ENCODE data around the gene OLAH. TPM values are rescaled to one million over a fixed set of nuclear protein-coding genes. Genes with fewer than 3 reads are reported as not detected.

Gene OLAH
- total and polyA plus RNA-seq, 10 donors: 0.80 to 17.5 (median 3.5) TPM; not detected in 1

- DNase-seq: no peak
- peaks cover 0 to 4% (median 0%) of the 10 kb centered on the region in 7 donors for H3K27me3 ChIP-seq (replicated peaks in 1 of 7)
- no peak overlapping the region for H3K4me3 ChIP-seq
- no peak overlapping the region for H3K27ac ChIP-seq
- no peaks in the 10 kb centered on the region for H3K9me3 ChIP-seq
- TF ChIP-seq POLR2AphosphoS5 (IDR thresholded peaks at IDR 0.05): no peak
- TF ChIP-seq CTCF (IDR thresholded peaks at IDR 0.05 in 8 of 11, conservative IDR thresholded peaks at IDR 0.05 in 3 of 11): no peak
- TF ChIP-seq POLR2A (IDR thresholded peaks at IDR 0.05): no peak
- WGBS, 5 donors: 91 to 97% (median 94%) methylated on average over 7 of the region's 7 CpGs
- H3K36me3 ChIP-seq: peaks cover 0 to 5% (median 0%) of the 10 kb centered on the region in 6 donors
- H3K4me1 ChIP-seq: no peaks in the 10 kb centered on the region
- intact Hi-C loops (cut with DNase I; ENCODE audit: low total_unique reads): no loop called here
Observed at GRCh38 chr10:15052121-15052520, 8.4 kb downstream of the OLAH start.

GRCh38 chr10:15053061-15053460 is 9.3 kb downstream of the OLAH start:
- TF ChIP-seq POLR2A (IDR thresholded peaks at IDR 0.05) (no peak), POLR2AphosphoS5 (IDR thresholded peaks at IDR 0.05) (no peak), CTCF (IDR thresholded peaks at IDR 0.05 in 8 of 11, conservative IDR thresholded peaks at IDR 0.05 in 3 of 11) (no peak)
- Histone ChIP-seq H3K4me3 (no peak overlapping the region), H3K9me3 (no peaks in the 10 kb centered on the region), H3K27ac (no peak overlapping the region), H3K27me3 (replicated peaks in 1 of 7) (peaks cover 0 to 10% (median 0%) of the 10 kb centered on the region in 7 donors), H3K4me1 (no peaks in the 10 kb centered on the region), H3K36me3 (peaks cover 0 to 5% (median 0%) of the 10 kb centered on the region in 6 donors)
- WGBS, 5 donors: 81 to 95% (median 89%) methylated on average over 3 of the region's 3 CpGs
- no peak for DNase-seq
- intact Hi-C loops (cut with DNase I; ENCODE audit: low total_unique reads): no loop called here

GRCh38 chr10:15058689-15059088 is 14.9 kb downstream of the OLAH start:
- H3K4me3 ChIP-seq: no peak overlapping the region
- 16 to 30% (median 26%) methylated on average over 1 of the region's 1 CpG for WGBS, 5 donors
- no peak for DNase-seq

GRCh38 chr10:15059914-15060313 is 16.2 kb downstream of the OLAH start:
- H3K9me3 ChIP-seq: peaks cover 0 to 22% (median 18%) of the 10 kb centered on the region in 8 donors
- no peak for TF ChIP-seq POLR2AphosphoS5 (IDR thresholded peaks at IDR 0.05)
- TF ChIP-seq CTCF (IDR thresholded peaks at IDR 0.05 in 8 of 11, conservative IDR thresholded peaks at IDR 0.05 in 3 of 11): no peak
- no peak for TF ChIP-seq POLR2A (IDR thresholded peaks at IDR 0.05)
- WGBS, 5 donors: 71 to 93% (median 82%) methylated on average over 4 of the region's 4 CpGs
- H3K36me3 ChIP-seq: no peaks in the 10 kb centered on the region
- intact Hi-C loops (cut with DNase I; ENCODE audit: low total_unique reads): no loop called here
- no peak for DNase-seq
- H3K4me3 ChIP-seq: no peak overlapping the region
- no peak overlapping the region for H3K27ac ChIP-seq
- H3K27me3 ChIP-seq (replicated peaks in 1 of 7): peaks cover 0 to 10% (median 0%) of the 10 kb centered on the region in 7 donors
- H3K4me1 ChIP-seq: no peaks in the 10 kb centered on the region

More at GRCh38 chr10:15058689-15059088, 14.9 kb downstream of the OLAH start:
- Histone ChIP-seq H3K27ac (no peak overlapping the region), H3K27me3 (replicated peaks in 1 of 7) (peaks cover 0 to 10% (median 0%) of the 10 kb centered on the region in 7 donors), H3K4me1 (no peaks in the 10 kb centered on the region), H3K9me3 (peaks cover 0 to 22% (median 18%) of the 10 kb centered on the region in 8 donors), H3K36me3 (no peaks in the 10 kb centered on the region)
- intact Hi-C loops (cut with DNase I; ENCODE audit: low total_unique reads): no loop called here
- TF ChIP-seq POLR2AphosphoS5 (IDR thresholded peaks at IDR 0.05) (no peak), CTCF (IDR thresholded peaks at IDR 0.05 in 8 of 11, conservative IDR thresholded peaks at IDR 0.05 in 3 of 11) (no peak), POLR2A (IDR thresholded peaks at IDR 0.05) (no peak)

All from spleen (tissue), 11 donors.